Suppressor macrophage treated with lipopolysaccharide for 1 hour (primary cell): Measurements from ENCODE around the gene IKBKE.

Experiments
- DNase-seq, 3 donors: peaks; one replicate each; pipeline ENCODE4 v3.0.0-alpha.2; 2020 to 2022

The IKBKE gene

DNA sequence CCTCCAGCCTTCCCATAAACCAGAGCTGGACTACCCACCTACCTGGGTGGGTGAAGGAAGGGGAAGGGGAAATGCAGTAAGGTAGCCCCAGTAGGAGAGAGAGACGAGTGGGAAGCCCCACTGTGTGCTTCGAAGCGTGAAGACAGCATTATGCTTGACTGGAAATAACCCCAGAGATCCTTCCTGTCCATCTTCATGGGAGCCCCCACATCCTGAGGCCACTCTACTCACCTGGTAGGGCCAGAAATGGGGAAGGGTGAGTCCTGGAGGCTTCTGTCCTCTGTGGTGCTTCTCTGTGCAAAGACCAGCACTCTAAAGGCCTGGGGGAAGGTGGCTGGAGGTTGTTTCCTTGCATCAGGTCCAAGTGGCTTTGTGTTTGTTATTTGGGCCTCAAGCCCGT lies 27.1 kb downstream of the IKBKE start:
- no peak for DNase-seq

DNA sequence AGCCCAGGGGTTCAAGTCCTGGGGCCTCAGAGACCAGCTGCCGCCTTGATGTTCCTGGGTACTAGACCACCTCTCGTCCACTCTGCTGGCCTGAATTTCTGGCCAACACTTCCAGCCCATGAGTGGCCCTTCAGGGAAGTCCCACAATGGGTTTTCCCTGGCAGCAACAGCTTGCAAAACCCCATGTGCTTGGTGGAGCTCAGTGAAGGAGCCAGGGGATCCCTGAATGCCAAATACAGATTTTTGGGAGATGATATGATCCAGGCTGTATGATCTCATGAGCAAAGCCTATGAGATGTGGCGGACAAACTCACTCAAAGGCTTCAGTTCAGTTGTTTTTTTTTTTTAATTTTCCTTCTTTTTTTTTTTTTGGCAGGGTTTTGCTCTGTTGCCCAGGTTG lies 27.5 kb downstream of the IKBKE start:
- peak; percentile 74 to 80 (median 79) for DNase-seq

DNA sequence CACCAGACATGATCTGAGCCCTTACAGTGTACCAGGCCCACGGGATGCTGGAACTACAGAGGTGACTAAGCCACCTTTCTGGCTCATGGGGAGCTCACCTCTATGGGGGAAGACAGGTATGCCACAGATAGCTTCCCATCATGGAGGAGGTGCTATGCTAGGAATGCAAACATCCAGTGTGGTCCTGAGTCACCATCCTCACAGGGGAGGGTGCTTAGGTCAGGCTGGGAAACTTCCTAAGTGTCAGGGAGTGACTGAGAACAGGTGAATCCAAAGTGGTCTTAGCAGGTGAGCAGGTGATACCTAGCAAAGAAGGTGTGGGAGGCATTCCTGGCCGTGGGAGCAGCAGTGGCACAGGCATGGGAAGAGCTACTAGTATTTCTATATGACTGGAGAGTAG lies 28.4 kb downstream of the IKBKE start:
- no peak for DNase-seq

DNA sequence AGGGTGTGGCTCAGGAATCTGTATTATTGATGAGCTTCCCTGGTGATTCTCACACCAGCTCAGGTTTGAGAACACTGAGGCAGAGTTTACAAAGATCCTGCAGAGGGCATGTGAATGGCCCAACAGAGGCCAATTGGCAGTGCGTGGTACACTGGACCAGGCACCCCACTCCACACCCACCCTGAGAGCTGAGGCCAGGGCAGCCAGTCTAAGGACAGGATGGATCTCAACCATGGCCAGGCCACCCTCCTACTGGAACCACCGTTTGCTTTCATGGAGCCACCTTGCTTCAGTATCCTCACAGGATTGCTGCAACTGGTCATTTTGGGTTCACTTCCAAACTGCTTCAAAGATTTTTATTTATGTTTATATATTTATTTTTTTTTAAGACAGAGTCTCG lies 29.8 kb downstream of the IKBKE start:
- DNase-seq: no peak

- DNase-seq: no peak
Measured at GRCh38 chr1:206501881-206502280, 31.6 kb downstream of the IKBKE start.

DNA sequence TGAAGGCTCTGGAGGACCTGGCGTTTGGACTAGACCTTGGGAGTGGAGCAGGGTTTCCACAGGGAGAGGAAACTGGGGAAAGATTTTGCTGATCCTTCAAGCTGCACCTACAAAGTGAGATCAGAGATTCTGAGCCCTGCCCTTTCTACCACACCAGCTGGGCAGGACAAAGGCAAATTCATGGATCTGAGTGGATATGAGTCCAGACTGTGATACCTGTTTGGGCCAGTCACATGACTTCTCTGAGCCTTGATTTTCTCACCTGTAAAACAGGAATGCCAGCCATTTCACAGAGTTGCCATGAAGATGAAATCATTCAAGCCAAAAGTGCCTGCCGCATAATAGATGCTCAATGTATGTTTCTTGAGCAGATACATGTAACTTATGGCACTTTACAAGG lies 32.1 kb downstream of the IKBKE start:
- no peak for DNase-seq

- no peak for DNase-seq
Measured at GRCh38 chr1:206502812-206503211, 32.5 kb downstream of the IKBKE start.

DNA sequence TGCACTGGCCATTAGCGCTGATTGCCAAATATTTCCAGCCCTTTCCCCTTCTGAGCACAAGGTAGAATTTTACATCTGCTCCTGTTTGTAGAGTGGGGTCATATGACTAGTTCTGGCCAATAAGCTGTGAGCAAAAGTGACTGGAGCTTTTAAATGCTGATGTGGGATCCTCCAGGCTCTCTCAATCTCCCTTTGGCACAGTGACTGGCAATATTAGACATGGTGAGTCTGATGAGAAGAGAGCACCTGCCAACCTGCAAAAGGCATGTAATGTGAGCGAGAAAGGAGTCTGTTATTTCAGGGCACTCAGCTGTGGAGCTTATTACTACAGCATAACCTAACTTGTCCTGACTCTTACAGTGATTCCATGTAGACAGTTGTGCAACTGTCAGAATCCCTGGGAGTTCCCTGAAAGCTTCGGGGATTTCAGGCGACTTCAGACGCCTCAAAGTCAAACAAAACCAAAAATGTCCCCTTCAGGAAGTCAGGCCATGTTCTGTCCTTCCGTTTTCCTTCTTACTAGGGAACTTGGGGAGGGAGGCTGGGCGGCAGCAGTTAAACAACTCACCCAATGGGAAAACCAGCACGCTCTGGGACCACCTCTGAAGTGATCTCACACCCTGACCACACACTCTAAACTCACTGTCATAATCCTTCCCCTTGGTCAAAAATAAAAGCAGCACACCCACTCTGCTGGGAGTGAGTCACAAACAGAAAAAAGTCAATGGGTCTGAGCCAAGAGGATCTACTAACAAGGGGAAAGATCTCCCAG lies 33.5 kb downstream of the IKBKE start:
- DNase-seq: peak; percentile 96 to 100 (median 99)

- DNase-seq: no peak
Measured at GRCh38 chr1:206504363-206504713, 34.1 kb downstream of the IKBKE start.

- peak; percentile 67 to 77 (median 73) for DNase-seq
Measured at GRCh38 chr1:206505702-206506355, 35.6 kb downstream of the IKBKE start.

DNA sequence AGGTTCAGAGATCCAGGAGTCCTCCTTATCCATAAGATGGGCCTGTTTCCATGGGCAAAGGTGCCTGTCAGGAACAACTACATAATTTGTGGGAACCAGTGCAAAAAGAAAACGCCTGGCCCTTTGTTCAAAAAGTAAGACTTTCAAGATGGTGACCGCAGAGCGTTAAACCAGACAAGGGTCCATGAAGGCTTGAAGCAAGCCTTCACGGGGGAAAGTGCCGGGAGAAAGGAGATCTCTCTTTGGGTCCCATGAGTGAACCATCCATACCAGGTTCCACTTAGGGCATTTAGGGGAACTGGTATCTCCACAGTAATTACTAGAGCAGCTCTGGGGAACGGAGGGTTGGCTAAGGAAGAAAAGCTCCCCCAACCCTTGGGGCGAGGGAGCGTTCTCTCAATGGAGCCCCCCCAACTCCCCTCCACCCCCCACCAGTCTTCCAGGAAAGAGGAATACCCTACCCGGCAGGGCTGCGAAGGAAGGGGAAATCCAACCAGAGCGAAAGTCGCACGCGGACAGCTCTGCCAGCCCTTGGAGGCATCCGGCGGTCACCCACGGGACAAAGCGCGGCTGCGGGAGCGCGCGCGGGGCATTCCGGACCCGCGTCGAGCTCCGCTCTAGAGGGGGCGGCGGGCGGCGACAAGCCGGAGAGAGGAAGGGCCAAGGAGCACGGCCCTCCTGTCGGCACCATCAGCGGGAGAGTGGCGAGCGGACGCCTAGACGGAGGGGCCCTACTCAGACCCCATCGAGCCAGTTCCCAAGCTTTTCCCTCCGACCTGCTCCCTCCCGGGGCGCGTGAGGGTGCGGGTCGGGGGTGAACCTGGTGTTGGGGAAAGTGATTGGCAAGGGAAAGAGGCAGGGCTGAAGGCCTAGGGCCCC lies 36.4 kb downstream of the IKBKE start:
- peak; percentile 90 to 96 (median 90) for DNase-seq

- DNase-seq: peak; percentile 87 to 96 (median 96)
Measured at GRCh38 chr1:206507284-206508129, 37.2 kb downstream of the IKBKE start, which contains the start of gene RASSF5. RASSF5 (plus strand) TSS chr1:206507531; CDS start chr1:206507603, 72 bp downstream.

GRCh38 chr1:206508130-206508889 lies 38.0 kb downstream of the IKBKE start:
- DNase-seq: peak; percentile 48 to 55 (median 52)

GRCh38 chr1:206508956-206509355 lies 38.7 kb downstream of the IKBKE start:
- DNase-seq: no peak

- DNase-seq: no peak
Measured at GRCh38 chr1:206509612-206510257, 39.5 kb downstream of the IKBKE start.

- DNase-seq: no peak
Measured at GRCh38 chr1:206510371-206510770, 40.1 kb downstream of the IKBKE start.

DNA sequence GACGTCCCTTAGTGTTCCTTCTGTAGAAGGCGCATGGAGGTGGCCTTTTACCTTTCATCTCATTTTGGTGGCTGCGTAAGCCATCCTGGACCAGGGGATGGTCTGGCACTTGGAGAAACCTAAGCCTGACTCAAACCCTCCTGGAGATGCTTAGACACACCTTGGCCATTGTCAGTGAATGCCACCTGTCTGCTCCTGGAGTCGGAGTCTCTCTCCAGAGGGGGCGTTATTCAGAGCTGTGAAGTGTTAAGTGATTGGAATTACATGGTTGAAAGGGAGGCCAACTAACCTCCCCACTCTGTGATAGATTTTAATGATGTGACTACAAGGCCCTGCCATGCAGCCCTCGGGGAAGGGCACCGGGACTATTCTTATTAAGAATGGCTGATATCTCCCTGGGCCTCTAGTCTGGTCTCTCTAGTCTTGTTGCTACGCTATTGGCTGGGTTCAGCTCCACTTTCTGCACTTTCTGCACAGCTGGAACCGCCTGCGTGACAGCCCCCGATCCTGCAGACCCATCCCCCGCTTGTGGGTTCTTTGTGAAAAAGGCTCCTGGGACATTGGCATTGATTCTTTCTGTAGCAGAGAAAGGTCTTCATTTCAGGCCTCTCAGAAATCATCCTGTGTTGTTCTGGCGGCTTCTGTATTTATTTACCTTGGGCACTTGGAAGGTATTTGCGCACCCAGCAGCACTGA lies 41.2 kb downstream of the IKBKE start:
- DNase-seq: no peak

DNA sequence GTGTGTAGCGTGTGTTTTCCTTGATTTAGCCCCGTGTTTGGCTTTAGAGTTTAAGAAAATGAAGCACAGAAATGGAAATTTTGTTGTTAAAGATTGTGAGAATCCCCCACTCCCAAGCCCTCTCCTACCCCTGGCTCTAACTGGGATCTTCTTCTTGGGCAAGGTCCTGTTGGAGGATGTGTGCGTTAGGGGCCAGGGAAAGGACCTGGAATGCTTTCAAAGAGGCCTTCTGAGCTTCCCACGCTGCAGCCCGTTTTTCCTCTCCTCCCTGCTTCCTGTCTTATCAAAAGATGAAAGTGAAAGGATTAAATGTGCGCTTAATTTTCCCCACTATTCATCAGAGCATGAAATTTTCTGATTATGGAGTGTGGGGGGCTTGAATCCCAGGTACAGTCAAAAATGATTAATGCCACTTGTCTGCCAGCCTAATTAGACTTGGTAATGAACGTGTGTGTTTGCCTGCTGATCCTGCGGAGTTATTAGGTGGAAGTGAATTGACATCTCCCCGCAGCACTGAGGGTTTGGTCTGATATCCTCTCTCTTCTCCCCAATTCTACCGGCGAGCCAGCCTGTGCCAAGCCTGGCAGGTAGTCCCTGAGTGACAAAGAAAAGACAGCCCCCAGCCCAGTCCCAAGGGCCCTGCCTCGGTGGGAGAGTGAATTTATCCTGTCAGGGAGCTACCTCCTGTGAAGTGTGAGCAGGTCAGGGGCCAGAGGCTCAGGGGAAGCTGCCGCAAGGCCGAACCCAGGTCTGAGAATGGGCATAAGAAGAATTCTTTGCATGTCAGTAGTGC lies 42.0 kb downstream of the IKBKE start:
- no peak for DNase-seq

DNA sequence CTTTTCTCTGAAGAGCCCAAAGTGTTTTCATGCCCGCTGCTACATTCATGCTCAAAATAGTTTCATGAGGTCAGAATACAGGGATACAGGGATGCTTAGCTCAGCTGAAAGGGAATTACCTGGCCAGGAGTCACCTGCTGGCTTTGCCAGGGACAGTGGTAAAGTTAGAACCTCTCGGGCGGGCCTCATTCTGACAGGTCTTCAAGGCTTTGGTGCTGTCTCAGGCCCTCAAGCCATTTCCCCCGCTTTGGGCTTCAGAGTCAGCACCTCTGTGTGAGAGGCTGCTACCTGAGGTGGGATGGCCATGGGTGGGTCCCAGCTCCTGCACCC lies 42.5 kb downstream of the IKBKE start:
- DNase-seq: no peak
